K562 (cell line): ENCODE results near the gene TARS2. TPM values are rescaled to one million over a fixed set of nuclear protein-coding genes. Genes with fewer than 3 reads are reported as not detected.

ENCODE experiments used
- ATAC-seq: fragments of 200-7000 bp; cut with Tn5 transposase; 3 replicates; pipeline ENCODE4 v1.9.1; 2020; ENCODE audit warnings: moderate library complexity
- BruUV-seq: library from RNA; stranded (reverse); fragments of 400-500 nt; replicated peaks from 2 replicates; lab custom pipeline; 2021; lab: Mats Ljungman, UMichigan
- CTCF ChIA-PET: fragments of 300-600 bp; formaldehyde crosslinking; extraction: SDS; loops from one replicate; lab custom pipeline; 2021; ENCODE audit warnings: low intra/inter-chr PET ratio; lab: Yijun Ruan, JAX
- POLR2A ChIA-PET: fragments of 300-600, 350-650 bp; sonication (Branson Sonifier 250); formaldehyde crosslinking; extraction: SDS; loops from one replicate; lab custom pipeline; 2021; ENCODE audit warnings: antibody characterized with exemption, inconsistent platforms; lab: Yijun Ruan, JAX
- DNase-seq, 4 experiments: peaks; one replicate each; pipeline versions ENCODE4 v3.0.0 to v3.0.0-alpha.2; 2011 to 2018; ENCODE audit warnings: low spot score in 3 of 4, mixed read lengths in 3 of 4; ENCODE audit errors: extremely low read depth in 1 of 4
- FAIRE-seq: peaks from 2 replicates; lab custom pipeline; 2011; peaks lifted over from hg19 to GRCh38; lab: Jason Lieb, UNC
- H2AFZ ChIP-seq: 2 replicates; pipeline ENCODE4 v1.6.0; 2011; ENCODE audit warnings: low read depth, low read length, control low read depth, inconsistent platforms
- H3K27ac ChIP-seq: fragments of 200-600 bp; 3 replicates; pipeline ENCODE4 v1.8.0; 2011; ENCODE audit warnings: low read depth, mild to moderate bottlenecking, control low read depth, inconsistent platforms, low read length, moderate library complexity, mixed read lengths; ENCODE audit errors: extremely low read depth
- H3K27me3 ChIP-seq, 2 experiments: fragments of 300-600 bp in 1 of 2; 2 replicates in 1 of 2; 3 replicates in 1 of 2; pipeline versions ENCODE4 v1.6.0 to v1.8.0; 2011; ENCODE audit warnings: inconsistent platforms in 2 of 2, low read length in 2 of 2, mild to moderate bottlenecking in 1 of 2, mixed read lengths in 1 of 2, moderate library complexity in 1 of 2; ENCODE audit not compliant: control insufficient read depth in 2 of 2, insufficient read depth in 2 of 2
- H3K36me3 ChIP-seq: fragments of 300-600 bp; 3 replicates; pipeline ENCODE4 v1.8.0; 2011; ENCODE audit warnings: mild to moderate bottlenecking, low read length, inconsistent platforms; ENCODE audit not compliant: control insufficient read depth, insufficient read depth
- H3K4me1 ChIP-seq, 2 experiments: fragments of 200-600 bp in 1 of 2; replicated peaks in 1 of 2; 2 replicates in 1 of 2; 3 replicates in 1 of 2; pipeline versions ENCODE4 v1.5.1 to v1.8.0; 2011; ENCODE audit warnings: inconsistent platforms in 2 of 2, low read length in 2 of 2, mild to moderate bottlenecking in 1 of 2, mixed read lengths in 1 of 2, moderate library complexity in 1 of 2; ENCODE audit not compliant: control insufficient read depth in 2 of 2, insufficient read depth in 2 of 2
- H3K4me2 ChIP-seq: 2 replicates; pipeline ENCODE4 v1.6.1; 2011; ENCODE audit warnings: low read length, control low read depth, inconsistent platforms, mixed read lengths; ENCODE audit not compliant: insufficient read depth
- H3K4me3 ChIP-seq: fragments of 200-600 bp; sonication (generic), shearing (Covaris generic); 2 replicates; pipeline ENCODE4 v1.5.1; 2016; ENCODE audit warnings: control low read depth, inconsistent platforms
- H3K79me2 ChIP-seq: fragments of 200-600 bp; 3 replicates; pipeline ENCODE4 v1.8.0; 2011; ENCODE audit warnings: low read length, inconsistent platforms; ENCODE audit not compliant: control insufficient read depth, insufficient read depth
- H3K9ac ChIP-seq, 2 experiments: 2 replicates each; pipeline versions ENCODE4 v1.6.0 to v1.6.1; 2011; ENCODE audit warnings: low read depth in 2 of 2, low read length in 2 of 2, control low read depth in 1 of 2, inconsistent platforms in 1 of 2, mild to moderate bottlenecking in 1 of 2, mixed read lengths in 1 of 2; ENCODE audit not compliant: insufficient read depth in 1 of 2
- H3K9me1 ChIP-seq: one replicate; pipeline ENCODE4 v1.6.0; 2011; ENCODE audit warnings: inconsistent platforms, mild to moderate bottlenecking, low read length, moderate library complexity; ENCODE audit not compliant: control insufficient read depth, insufficient read depth
- H3K9me3 ChIP-seq: replicated peaks from 2 replicates; pipeline ENCODE4 v1.5.1; 2011; ENCODE audit warnings: low read depth, low read length, inconsistent platforms; ENCODE audit not compliant: control insufficient read depth, insufficient read depth
- H4K20me1 ChIP-seq: replicated peaks from 2 replicates; pipeline ENCODE4 v1.6.1; 2011; ENCODE audit warnings: low read length, inconsistent platforms, mixed read lengths; ENCODE audit not compliant: control insufficient read depth, insufficient read depth
- ATF7 ChIP-seq: fragments of 450-650 bp; IDR thresholded peaks from 2 replicates; pipeline ENCODE4 v1.7.1; 2014; ENCODE audit warnings: mild to moderate bottlenecking, moderate library complexity
- BRCA1 ChIP-seq, 2 experiments: fragments of 450-650 bp in 1 of 2; sonication (generic) in 1 of 2; formaldehyde crosslinking in 1 of 2; IDR thresholded peaks; 2 replicates each; pipeline versions ENCODE4 v1.5.0 to v1.6.1; 2017 to 2020; ENCODE audit warnings: mild to moderate bottlenecking in 1 of 2, missing genetic modification reagents in 1 of 2
- CBX2 ChIP-seq: fragments of 200-600 bp; sonication (generic); IDR thresholded peaks from one replicate; pipeline ENCODE4 v1.6.1; 2012; ENCODE audit warnings: mild to moderate bottlenecking, low read length, inconsistent platforms; ENCODE audit not compliant: insufficient read depth, poor library complexity, severe bottlenecking
- GATAD2B ChIP-seq: fragments of 450-650 bp; IDR thresholded peaks from 2 replicates; pipeline ENCODE4 v1.6.1; 2017; ENCODE audit warnings: mild to moderate bottlenecking, borderline replicate concordance
- GTF3C2 ChIP-seq: IDR thresholded peaks from 3 replicates; pipeline ENCODE4 v1.6.1; 2011; ENCODE audit warnings: borderline replicate concordance, mild to moderate bottlenecking, moderate library complexity; ENCODE audit not compliant: insufficient read length; ENCODE audit errors: extremely low read depth
- HOMEZ ChIP-seq: fragments of 250-450 bp; sonication (Bioruptor Pico); IDR thresholded peaks from 2 replicates; pipeline ENCODE4 v1.4.0; 2020; ENCODE audit warnings: mild to moderate bottlenecking, moderate library complexity
- KDM2B ChIP-seq: fragments of 250-450 bp; sonication (Bioruptor Pico); IDR thresholded peaks from 2 replicates; pipeline ENCODE4 v1.8.0; 2021; ENCODE audit warnings: mild to moderate bottlenecking, moderate library complexity
- MCM7 ChIP-seq, 2 experiments: fragments of 450-650 bp; IDR thresholded peaks; 2 replicates each; pipeline ENCODE4 v1.6.1; 2016 to 2018
- NBN ChIP-seq: fragments of 450-650 bp; IDR thresholded peaks from 2 replicates; pipeline ENCODE4 v1.6.1; 2016; ENCODE audit warnings: low read depth, mild to moderate bottlenecking
- NFYB ChIP-seq: IDR thresholded peaks from 2 replicates; pipeline ENCODE4 v1.6.1; 2011; ENCODE audit warnings: mild to moderate bottlenecking, moderate library complexity; ENCODE audit not compliant: insufficient read length; ENCODE audit errors: extremely low read depth
- PATZ1 ChIP-seq: fragments of 250-450 bp; sonication (Bioruptor Pico); IDR thresholded peaks from 2 replicates; pipeline ENCODE4 v1.5.0; 2020; ENCODE audit warnings: mild to moderate bottlenecking, borderline replicate concordance
- SPI1 ChIP-seq: IDR thresholded peaks from 2 replicates; pipeline ENCODE4 v1.6.1; 2011; ENCODE audit warnings: low read depth, low read length, control low read depth, borderline replicate concordance
- WGBS: fragments of 100-300 bp; shearing (Covaris generic); methylation state at CpG from one replicate; pipeline ENCODE4 v1.1.6; 2016; ENCODE audit warnings: low coverage, mixed read lengths; ENCODE audit not compliant: insufficient coverage; ENCODE audit errors: missing lambda C conversion rate; 5-methylcytosine and 5-hydroxymethylcytosine counted together
- in situ Hi-C: fragments of 300-500 bp; cut with MboI; formaldehyde crosslinking; loops from 4 replicates; pipeline ENCODE4 v1.15.0; 2018; ENCODE audit warnings: inconsistent platforms, mixed read lengths
- intact Hi-C: fragments of 100-400 bp; cut with micrococcal nuclease; formaldehyde crosslinking; loops from 2 replicates; pipeline ENCODE4 v1.14.2; 2022
- polyA plus RNA-seq, 8 experiments: library from polyadenylated mRNA; depleted of rRNA in 4 of 8; stranded (reverse) in 5 of 8; unstranded in 3 of 8; fragments of >200 nt; fragmentation: Nextera tagmentation in 2 of 8; fragmentation: Illumina TruSeq in 1 of 8; extraction: Ambion mirVana in 2 of 8; extraction: Trizol in 1 of 8; gene quantifications; 2 replicates each; pipeline versions ENCODE4 v1.2.1 to v1.2.3, GENCODE V29; 2011 to 2014; ENCODE audit warnings: inconsistent platforms in 1 of 8, missing spikeins in 1 of 8
- total RNA-seq, 7 experiments: library from RNA; depleted of rRNA in 6 of 7; stranded (reverse); fragments of >200 nt in 6 of 7; fragmentation: Illumina TruSeq in 2 of 7; extraction: Trizol in 2 of 7; gene quantifications; 2 replicates each; pipeline versions ENCODE4 v1.2.1 to v1.2.3, GENCODE V29; 2011 to 2021; ENCODE audit warnings: low replicate concordance in 1 of 7

The TARS2 gene
- total and polyA plus RNA-seq, 9 of the 15 experiments (the other 6 are each of a cell fraction or from before 2014, with no cell fraction given), result 17.0 to 64.2 (median 39.4) TPM

- H3K27me3 ChIP-seq, result no peaks in the 10 kb centered on the region
- H3K4me3 ChIP-seq, result no peak overlapping the region
- in situ Hi-C loops, result no loop called here
- H2AFZ ChIP-seq, result no peak overlapping the region
- no peaks in the 10 kb centered on the region for H3K9me3 ChIP-seq
- 92% methylated on average over 2 of the region's 2 CpGs for WGBS
- intact Hi-C loops, result no loop called here
- no peaks in the 10 kb centered on the region for H3K4me1 ChIP-seq
- FAIRE-seq (no peak), ATAC-seq (no peak), DNase-seq (no peak)
- peaks cover 58% of the 10 kb centered on the region for H3K36me3 ChIP-seq
- H3K9me1 ChIP-seq, result no peaks in the 10 kb centered on the region
- no peak overlapping the region for H3K4me2 ChIP-seq
- no peaks in the 10 kb centered on the region; the same call in 2 of the 3 replicates for H3K79me2 ChIP-seq
- no TSS peak for BruUV-seq
- CTCF ChIA-PET, result no interaction called here
- H4K20me1 ChIP-seq, result no peaks in the 10 kb centered on the region
- POLR2A ChIA-PET, result interaction anchor here (0.7 to 1.2 kb wide), 5 partner anchors 12 to 108 kb away, joined by 3 to 4 read pairs (median 3); no protein-coding TSS in a partner anchor
- no peak for TF ChIP-seq MCM7 (IDR thresholded peaks at IDR 0.05)
- TF ChIP-seq GATAD2B, result no peak
- no peak for TF ChIP-seq BRCA1 (IDR thresholded peaks at IDR 0.05)
- TF ChIP-seq BRCA1 (CRISPR knock-in tag; IDR thresholded peaks at IDR 0.05), result no peak
- no peak for TF ChIP-seq NFYB
- no peak for TF ChIP-seq NBN
- TF ChIP-seq CBX2, result no peak
- TF ChIP-seq HOMEZ (CRISPR knock-in tag), result no peak
- no peak for TF ChIP-seq KDM2B (CRISPR knock-in tag)
- TF ChIP-seq ATF7, result no peak
- TF ChIP-seq GTF3C2, result no peak
- no peak for TF ChIP-seq SPI1
- no peak for TF ChIP-seq PATZ1 (CRISPR knock-in tag)
- TF ChIP-seq, all 486 proteins: peak for 0
- Histone ChIP-seq H3K27ac (no peak overlapping the region), H3K9ac (no peak overlapping the region)
Measured at GRCh38 chr1:150441121-150441520, 46.1 kb upstream of the TARS2 start.
